HL-60 (cell line): ENCODE measurements around the gene GFOD2.

ENCODE experiments used
- DNase-seq, 2 experiments: peaks; one replicate each; pipeline ENCODE4 v3.0.0-alpha.2; 2010 to 2020; ENCODE audit warnings: low read depth in 1 of 2, low spot score in 1 of 2
- H3K27ac ChIP-seq: fragments of 250-450 bp; sonication (Bioruptor Pico); replicated peaks from 2 replicates; pipeline ENCODE4 v1.5.1; 2020; ENCODE audit warnings: mild to moderate bottlenecking, moderate library complexity
- H3K27me3 ChIP-seq: fragments of 250-450 bp; sonication (Bioruptor Pico); 2 replicates; pipeline ENCODE4 v1.5.1; 2021; ENCODE audit warnings: mild to moderate bottlenecking, moderate library complexity; ENCODE audit not compliant: insufficient read depth, poor library complexity, severe bottlenecking
- H3K4me3 ChIP-seq: replicated peaks from 2 replicates; pipeline ENCODE4 v1.5.1; 2011; ENCODE audit warnings: mild to moderate bottlenecking, control low read depth, low read length; ENCODE audit not compliant: insufficient read depth
- CTCF ChIP-seq: IDR thresholded peaks from one replicate; pipeline ENCODE4 v1.5.1; 2011; ENCODE audit warnings: low read length, control low read depth, inconsistent platforms; ENCODE audit not compliant: insufficient read depth
- GABPA ChIP-seq: IDR thresholded peaks from 2 replicates; pipeline ENCODE4 v1.6.1; 2012; ENCODE audit warnings: low read depth
- POLR2AphosphoS5 ChIP-seq: IDR thresholded peaks from 2 replicates; pipeline ENCODE4 v1.6.1; 2012; ENCODE audit warnings: low read depth
- REST ChIP-seq: IDR thresholded peaks from 2 replicates; pipeline ENCODE4 v1.6.1; 2012; ENCODE audit warnings: low read depth; ENCODE audit not compliant: insufficient replicate concordance
- SPI1 ChIP-seq: IDR thresholded peaks from 2 replicates; pipeline ENCODE4 v1.6.1; 2012; ENCODE audit warnings: low read depth, mild to moderate bottlenecking, borderline replicate concordance

GFOD2 gene

GRCh38 chr16:67729636-67730248 lies 10.6 kb upstream of the GFOD2 start:
- Histone ChIP-seq H3K27me3 (no peaks in the 10 kb centered on the region), H3K27ac (no peak overlapping the region), H3K4me3 (no peak overlapping the region)
- TF ChIP-seq REST (no peak), SPI1 (no peak), POLR2AphosphoS5 (no peak), CTCF (no peak), GABPA (no peak)
- DNase-seq: no peak

GRCh38 chr16:67727521-67728485 lies 8.7 kb upstream of the GFOD2 start:
- Histone ChIP-seq H3K27ac (no peak overlapping the region), H3K27me3 (no peaks in the 10 kb centered on the region), H3K4me3 (no peak overlapping the region)
- no peak for DNase-seq
- TF ChIP-seq CTCF (no peak), POLR2AphosphoS5 (no peak)

- no peaks in the 10 kb centered on the region for H3K27me3 ChIP-seq
- DNase-seq: no peak
- H3K27ac ChIP-seq: no peak overlapping the region
- no peak overlapping the region for H3K4me3 ChIP-seq
- TF ChIP-seq SPI1 (no peak), GABPA (no peak), CTCF (no peak), POLR2AphosphoS5 (no peak), REST (no peak)
Observed at GRCh38 chr16:67726106-67727034, 7.3 kb upstream of the GFOD2 start.
